Endothelial cell of umbilical vein (primary cell): ENCODE results near the gene CAMK2N1.

Experiments used
- CTCF ChIP-seq, 2 donors: IDR thresholded peaks; 1 replicate in 1 of 2; 2 replicates in 1 of 2; pipeline ENCODE4 v1.5.1; 2011; ENCODE audit warnings: low read length in 2 of 2, mild to moderate bottlenecking in 2 of 2, moderate library complexity in 2 of 2, control low read depth in 1 of 2, inconsistent platforms in 1 of 2, low read depth in 1 of 2; ENCODE audit not compliant: insufficient read depth in 1 of 2; ENCODE audit errors: extremely low read depth in 1 of 2
- EZH2 ChIP-seq: IDR thresholded peaks from 2 replicates; pipeline ENCODE4 v1.6.1; 2012; ENCODE audit warnings: borderline replicate concordance, low read depth, mild to moderate bottlenecking, moderate library complexity, low read length, inconsistent platforms; ENCODE audit not compliant: severe bottlenecking
- MAX ChIP-seq: IDR thresholded peaks from 2 replicates; pipeline ENCODE4 v1.6.1; 2011; ENCODE audit not compliant: insufficient read depth, insufficient read length
- POLR2A ChIP-seq: IDR thresholded peaks from 2 replicates; pipeline ENCODE4 v1.6.1; 2012; ENCODE audit warnings: low read depth, mild to moderate bottlenecking, control low read depth, low read length
- POLR2AphosphoS5 ChIP-seq: IDR thresholded peaks from 2 replicates; pipeline ENCODE4 v1.6.1; 2012; ENCODE audit warnings: low read depth, mild to moderate bottlenecking, control low read depth, low read length, moderate library complexity; ENCODE audit not compliant: insufficient read depth

- TF ChIP-seq POLR2A (no peak), CTCF (IDR thresholded peaks at IDR 0.05; ENCODE audit: extremely low read depth in 1 of 2, insufficient read depth in 1 of 2, low read depth in 1 of 2, low read length in 2 of 2) (no peak), POLR2AphosphoS5 (no peak), EZH2 (no peak), MAX (no peak)
Observed at GRCh38 chr1:20449735-20450311, 36.2 kb downstream of the CAMK2N1 start.
